ENCODE data around the gene HK2.

DNA sequence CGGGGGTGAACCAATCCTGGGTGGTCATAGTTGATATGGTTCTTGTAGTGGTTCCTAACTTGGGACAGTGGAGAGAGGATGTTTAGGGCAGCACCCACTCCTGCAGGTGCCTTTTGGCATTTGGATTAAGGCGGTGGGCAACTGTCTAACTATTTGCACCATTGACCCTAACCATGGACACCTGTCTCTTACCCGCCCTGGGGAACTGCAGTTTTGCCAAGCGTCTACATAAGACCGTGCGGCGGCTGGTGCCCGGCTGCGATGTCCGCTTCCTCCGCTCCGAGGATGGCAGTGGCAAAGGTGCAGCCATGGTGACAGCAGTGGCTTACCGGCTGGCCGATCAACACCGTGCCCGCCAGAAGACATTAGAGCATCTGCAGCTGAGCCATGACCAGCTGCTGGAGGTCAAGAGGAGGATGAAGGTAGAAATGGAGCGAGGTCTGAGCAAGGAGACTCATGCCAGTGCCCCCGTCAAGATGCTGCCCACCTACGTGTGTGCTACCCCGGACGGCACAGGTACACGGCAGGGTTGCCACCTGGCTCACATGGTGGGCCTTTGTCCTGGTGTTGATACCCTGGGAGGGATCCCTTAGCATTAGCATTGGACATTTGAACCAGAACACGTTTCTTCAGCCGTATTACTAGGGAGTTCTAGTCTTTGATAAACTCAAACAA lies 46.3 kb downstream of the HK2 start:
- TF ChIP-seq, protein P1, sequence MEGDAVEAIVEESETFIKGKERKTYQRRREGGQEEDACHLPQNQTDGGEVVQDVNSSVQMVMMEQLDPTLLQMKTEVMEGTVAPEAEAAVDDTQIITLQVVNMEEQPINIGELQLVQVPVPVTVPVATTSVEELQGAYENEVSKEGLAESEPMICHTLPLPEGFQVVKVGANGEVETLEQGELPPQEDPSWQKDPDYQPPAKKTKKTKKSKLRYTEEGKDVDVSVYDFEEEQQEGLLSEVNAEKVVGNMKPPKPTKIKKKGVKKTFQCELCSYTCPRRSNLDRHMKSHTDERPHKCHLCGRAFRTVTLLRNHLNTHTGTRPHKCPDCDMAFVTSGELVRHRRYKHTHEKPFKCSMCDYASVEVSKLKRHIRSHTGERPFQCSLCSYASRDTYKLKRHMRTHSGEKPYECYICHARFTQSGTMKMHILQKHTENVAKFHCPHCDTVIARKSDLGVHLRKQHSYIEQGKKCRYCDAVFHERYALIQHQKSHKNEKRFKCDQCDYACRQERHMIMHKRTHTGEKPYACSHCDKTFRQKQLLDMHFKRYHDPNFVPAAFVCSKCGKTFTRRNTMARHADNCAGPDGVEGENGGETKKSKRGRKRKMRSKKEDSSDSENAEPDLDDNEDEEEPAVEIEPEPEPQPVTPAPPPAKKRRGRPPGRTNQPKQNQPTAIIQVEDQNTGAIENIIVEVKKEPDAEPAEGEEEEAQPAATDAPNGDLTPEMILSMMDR (IDR thresholded peaks at IDR 0.05) = no peak
- no peak for TF ChIP-seq POLR2A (IDR thresholded peaks at IDR 0.05)
